IPS DF 19.7 (cell line): Measurements from ENCODE around the gene INO80D.
"Not testable (repeated sequence)": the region's sequence is repeated elsewhere in the genome, so short reads cannot be mapped to it uniquely, and the experiment has no call there.

Experiments used
- DNase-seq: peaks from one replicate; pipeline ENCODE4 v3.0.0-alpha.2; 2013; ENCODE audit warnings: low read depth, low spot score

The INO80D gene

GRCh38 chr2:206031162-206031784 lies 54.7 kb downstream of the INO80D start:
- DNase-seq, result no peak

DNA sequence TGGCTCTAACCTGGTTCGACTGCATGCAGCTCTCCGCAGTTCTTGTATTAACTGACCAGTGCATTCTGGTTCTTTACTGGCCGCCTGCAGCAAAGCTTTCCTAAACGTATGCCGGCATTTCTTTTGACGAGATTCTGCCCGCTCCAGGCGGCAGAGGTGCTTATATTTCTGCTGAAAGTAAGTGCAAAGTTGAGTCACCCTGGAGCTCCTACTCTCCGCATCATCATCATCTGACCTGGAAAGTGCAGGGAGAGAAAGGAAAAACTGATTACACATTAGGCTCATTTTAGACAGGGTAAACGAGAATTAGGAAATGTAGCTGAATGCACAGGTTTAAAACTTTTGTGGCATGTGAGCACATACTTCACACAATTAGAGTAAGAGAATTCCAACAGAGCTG lies 57.9 kb downstream of the INO80D start:
- DNase-seq, result no peak

DNA sequence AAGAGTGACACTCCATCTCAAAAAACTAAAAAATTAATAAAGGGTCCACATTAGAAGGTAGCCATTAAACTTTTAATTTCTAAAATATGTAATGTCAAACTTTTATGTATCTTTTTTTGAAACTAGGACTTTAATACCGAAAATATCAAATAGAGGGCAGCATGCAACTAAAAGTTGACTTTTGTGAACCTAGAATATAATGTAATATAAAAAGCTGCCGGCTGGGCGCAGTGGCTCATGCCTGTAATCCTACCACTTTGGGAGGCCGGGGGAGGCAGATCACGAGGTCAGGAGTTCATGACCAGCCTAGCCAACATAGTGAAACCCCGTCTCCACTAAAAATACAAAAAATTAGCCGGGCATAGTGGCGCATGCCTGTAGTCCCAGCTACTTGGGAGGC lies 62.8 kb downstream of the INO80D start:
- DNase-seq, result no peak

DNA sequence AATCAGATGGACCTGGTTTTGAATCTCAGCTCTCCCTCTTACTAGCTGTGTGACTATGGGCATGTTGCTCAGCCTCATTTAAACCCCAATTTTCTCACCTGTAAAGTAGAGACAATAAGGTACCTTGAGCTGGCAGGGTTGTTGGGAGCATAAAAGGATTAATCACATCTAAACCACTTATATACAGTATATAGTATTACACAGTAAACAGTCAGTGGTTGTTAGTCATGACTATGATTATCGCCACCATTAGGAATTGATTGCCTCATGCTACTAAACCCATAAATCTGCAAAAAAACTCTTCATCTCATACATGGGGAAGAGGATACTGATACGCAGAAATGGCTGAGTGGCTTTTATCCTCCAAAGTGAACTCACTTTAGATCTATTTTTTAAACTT lies 65.8 kb downstream of the INO80D start:
- DNase-seq, result no peak

- DNase-seq, result not testable (repeated sequence)
Observed at GRCh38 chr2:206015746-206016145, 70.2 kb downstream of the INO80D start.

DNA sequence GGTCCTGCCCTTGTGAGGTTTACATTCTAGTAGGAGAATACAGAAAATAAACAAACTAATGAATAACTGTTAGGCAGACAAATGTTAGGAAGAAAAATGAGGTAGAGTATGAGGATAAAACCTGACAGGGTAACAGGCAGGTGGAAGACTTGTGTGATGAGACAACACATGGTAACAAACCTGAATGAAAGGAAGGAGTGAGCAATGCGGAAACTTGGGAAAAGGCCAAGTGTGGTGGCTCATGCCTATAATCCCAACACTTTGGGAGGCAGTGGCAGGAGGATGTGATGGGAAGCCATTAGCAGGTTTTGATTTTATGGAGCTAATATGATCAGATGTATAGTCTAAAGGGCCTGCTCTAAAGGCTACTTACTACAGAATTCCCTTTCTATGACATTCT lies 74.2 kb downstream of the INO80D start:
- no peak for DNase-seq

- DNase-seq, result no peak
Observed at GRCh38 chr2:206011018-206011614, 74.9 kb downstream of the INO80D start.

DNA sequence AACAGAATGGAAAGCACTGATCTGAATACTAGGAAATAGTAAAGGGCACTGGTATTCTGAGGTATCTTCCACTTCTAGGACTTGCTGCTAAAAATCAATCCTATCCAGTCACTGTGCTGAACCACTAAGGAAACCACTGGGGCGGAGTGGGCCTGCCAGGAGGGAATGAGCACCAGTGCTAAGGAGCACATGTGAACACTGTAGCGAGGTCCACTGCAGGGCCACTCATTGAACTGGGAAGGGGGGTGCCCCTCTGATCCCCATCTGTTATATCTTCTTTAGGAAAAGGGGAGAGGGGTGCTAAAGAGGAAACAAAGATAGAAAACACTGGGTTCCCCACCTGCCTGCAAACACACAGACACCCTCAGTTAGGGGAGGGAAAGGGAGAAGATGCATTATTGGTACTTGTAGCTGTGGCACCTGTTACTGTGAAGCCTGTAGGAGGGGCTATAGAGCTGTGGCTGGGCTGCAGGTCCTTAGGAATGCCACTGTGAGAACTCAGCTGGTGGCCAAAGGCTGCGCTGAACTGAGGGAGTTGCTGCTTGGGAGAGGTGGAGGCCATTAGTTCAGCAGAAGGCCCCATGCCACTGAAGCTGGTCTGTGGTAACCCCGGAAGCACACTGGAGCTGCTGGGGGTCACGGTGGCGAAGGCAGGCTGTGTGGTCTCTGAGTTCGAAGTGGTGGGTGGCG lies 81.8 kb downstream of the INO80D start:
- peak; percentile 50 for DNase-seq

GRCh38 chr2:206002440-206002839 lies 83.5 kb downstream of the INO80D start:
- DNase-seq, result no peak

DNA sequence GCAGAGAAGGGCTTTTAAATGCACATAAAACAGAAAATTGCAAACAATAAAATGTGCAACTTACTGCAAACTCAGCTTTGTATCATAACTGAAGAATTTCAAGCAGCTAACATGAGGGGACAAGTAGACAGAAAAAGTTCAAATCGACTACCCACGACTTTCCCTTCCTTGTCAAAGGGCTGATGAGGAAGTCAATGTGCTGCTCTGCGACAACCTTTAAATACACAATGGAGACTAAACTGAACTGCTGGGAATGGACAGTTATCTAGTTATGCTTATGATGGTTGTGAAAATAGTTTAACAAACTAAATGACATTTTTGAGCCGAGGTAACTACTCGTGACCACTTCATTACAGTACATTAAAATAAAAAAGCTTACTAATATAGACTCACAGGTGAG lies 84.1 kb downstream of the INO80D start:
- no peak for DNase-seq

- no peak for DNase-seq
Observed at GRCh38 chr2:206000776-206001175, 85.2 kb downstream of the INO80D start.

GRCh38 chr2:205998583-205998982 lies 87.4 kb downstream of the INO80D start:
- DNase-seq, result no peak

DNA sequence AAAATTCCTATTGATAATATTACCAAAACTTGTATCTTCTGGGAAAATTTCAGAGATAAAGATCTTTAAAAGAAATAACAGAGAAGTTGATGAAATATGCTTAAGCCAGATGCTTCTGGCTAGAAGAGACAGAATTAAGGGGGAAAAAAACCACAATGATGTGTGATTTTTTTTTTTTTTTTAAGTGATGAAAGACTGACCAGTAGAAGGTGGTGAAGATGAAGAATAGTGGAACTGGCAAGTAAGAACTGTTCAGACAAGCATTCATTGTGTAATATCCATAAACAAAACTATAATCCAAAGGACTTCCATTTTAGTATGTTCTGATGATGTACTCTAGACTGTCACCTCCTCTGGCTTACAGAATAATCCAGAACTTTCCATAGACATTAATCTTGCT lies 89.8 kb downstream of the INO80D start:
- no peak for DNase-seq

DNA sequence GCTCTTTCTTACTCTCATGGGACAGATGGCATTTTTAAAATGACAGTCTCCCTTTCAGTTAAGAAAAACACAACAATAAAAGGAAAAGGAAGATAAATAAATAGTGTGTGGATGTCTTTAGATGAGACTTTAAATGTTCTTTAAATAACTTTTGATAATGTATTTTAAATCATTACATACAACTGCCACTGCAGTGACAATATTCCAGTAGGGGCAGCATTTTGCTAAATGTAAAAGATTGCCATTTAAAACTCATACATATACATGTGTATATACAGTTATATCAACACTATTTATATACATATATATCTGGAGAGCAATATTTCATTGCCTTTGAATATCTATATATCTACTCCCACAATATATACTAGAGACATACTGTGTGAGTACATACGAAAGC lies 90.7 kb downstream of the INO80D start:
- DNase-seq, result no peak

DNA sequence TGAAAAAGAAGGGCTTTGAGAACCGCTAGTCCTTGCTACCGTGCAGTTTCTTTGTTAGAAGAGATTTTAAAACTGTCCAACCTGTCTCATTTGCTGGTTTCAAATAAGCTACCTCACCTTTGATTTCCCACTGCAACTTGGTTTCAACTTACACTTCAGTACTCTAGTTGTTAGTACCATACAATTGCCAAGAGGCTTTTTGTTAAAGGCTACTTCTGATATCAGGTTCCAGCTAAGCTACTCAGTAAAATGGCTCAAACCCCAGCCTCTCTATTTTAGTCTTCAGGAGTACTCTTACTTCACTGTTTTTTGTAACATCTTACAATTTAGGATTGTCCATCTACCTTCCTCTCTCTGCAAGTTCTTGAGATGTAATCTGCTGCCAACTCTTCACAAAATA lies 91.6 kb downstream of the INO80D start:
- no peak for DNase-seq

DNA sequence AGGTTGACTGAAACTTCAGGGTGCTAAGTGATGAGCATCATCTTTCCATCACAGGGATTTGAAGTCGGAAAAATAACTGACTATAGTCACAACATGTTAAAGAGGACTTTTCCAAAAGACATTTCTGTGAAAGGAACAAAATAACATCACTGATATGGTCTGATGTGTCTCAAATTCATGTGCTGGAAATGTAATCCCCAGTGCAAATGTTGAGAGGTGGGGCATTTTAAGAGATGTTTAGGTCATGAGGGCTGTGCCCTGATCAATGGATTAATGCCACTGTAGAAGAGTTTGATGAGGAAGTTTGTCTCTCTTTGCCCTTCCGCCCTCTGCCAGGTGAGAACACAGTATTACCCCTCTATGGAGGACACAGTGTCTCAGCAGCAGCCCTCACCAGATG lies 95.9 kb downstream of the INO80D start:
- DNase-seq, result no peak

- no peak for DNase-seq
Observed at GRCh38 chr2:205989271-205990071, 96.5 kb downstream of the INO80D start.

DNA sequence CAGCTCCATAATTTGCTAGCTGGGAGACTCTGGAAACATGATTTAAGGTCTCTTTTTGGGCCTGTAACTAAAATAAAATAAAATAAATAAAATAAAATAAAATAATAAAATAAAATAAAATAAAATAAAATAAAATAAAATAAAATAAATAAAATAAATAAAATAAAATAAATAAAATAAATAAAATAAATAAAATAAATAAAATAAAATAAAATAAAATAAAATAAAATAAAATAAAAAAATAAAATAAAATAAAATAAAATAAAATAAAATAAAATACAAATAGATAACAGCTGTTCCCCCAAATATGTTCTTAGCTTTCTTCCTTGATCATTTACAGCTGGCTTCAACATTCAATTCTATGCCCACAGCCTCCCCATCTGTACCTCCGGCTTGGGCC lies 97.3 kb downstream of the INO80D start:
- DNase-seq, result not testable (repeated sequence)

GRCh38 chr2:205988274-205988673 lies 97.7 kb downstream of the INO80D start:
- DNase-seq, result no peak

- DNase-seq, result not testable (repeated sequence)
Observed at GRCh38 chr2:205986334-205986733, 99.6 kb downstream of the INO80D start.

- no peak for DNase-seq
Observed at GRCh38 chr2:205984381-205984780, 101.6 kb downstream of the INO80D start.

DNA sequence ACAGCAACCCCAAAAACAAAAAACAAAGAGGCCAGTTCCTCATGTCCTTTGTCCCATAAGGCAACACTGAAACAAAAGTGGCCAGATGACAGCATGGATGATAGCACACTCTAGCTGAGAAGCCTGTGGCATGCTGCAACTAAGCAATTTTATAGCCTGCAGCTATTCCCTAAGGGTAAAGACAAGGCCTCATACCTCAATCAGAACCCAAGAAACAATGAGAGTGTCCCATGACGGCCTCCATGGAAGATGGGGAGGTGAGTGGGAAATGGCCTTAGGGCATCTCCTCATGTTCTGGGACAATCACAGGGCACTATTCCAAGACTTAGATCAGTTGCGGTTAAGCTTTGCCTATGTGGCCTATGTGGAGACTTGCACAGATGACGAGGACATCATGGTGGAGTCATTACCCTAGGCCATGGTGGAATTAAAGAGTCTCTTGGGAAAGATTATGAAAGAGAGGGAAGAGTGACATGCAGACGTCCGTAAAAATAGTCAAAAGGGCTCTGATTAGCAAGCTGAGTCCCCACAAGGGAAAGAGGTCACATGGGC lies 103.1 kb downstream of the INO80D start:
- no peak for DNase-seq
